IMR-90 (cell line): Measurements from ENCODE around the gene PPFIA1.

Source experiments
- BHLHE40 ChIP-seq: fragments of 150-350 bp; IDR thresholded peaks from 2 replicates; pipeline ENCODE4 v1.6.1; 2016; ENCODE audit warnings: mild to moderate bottlenecking, low read depth, low read length
- CHD1 ChIP-seq: IDR thresholded peaks from 2 replicates; pipeline ENCODE4 v1.6.1; 2012; ENCODE audit warnings: low read depth, low read length, improper control_type of control experiment
- CTCF ChIP-seq: conservative IDR thresholded peaks from 2 replicates; pipeline ENCODE4 v1.5.1; 2012; ENCODE audit warnings: mild to moderate bottlenecking, low read depth, low read length, improper control_type of control experiment
- ELK1 ChIP-seq: fragments of 150-350 bp; IDR thresholded peaks from 2 replicates; pipeline ENCODE4 v1.6.1; 2016; ENCODE audit warnings: low read depth, mild to moderate bottlenecking, low read length, moderate library complexity, borderline replicate concordance
- FOS ChIP-seq: fragments of 150-350 bp; IDR thresholded peaks from 2 replicates; pipeline ENCODE4 v1.6.1; 2016; ENCODE audit warnings: low read depth, low read length
- MXI1 ChIP-seq: IDR thresholded peaks from 2 replicates; pipeline ENCODE4 v1.6.1; 2012; ENCODE audit warnings: low read depth, mild to moderate bottlenecking, low read length, moderate library complexity, borderline replicate concordance
- NFE2L2 ChIP-seq: fragments of 150-350 bp; IDR thresholded peaks from 2 replicates; pipeline ENCODE4 v1.6.1; 2016; ENCODE audit warnings: low read depth, mild to moderate bottlenecking, low read length
- POLR2A ChIP-seq: IDR thresholded peaks from 2 replicates; pipeline ENCODE4 v1.6.1; 2012; ENCODE audit warnings: mild to moderate bottlenecking, low read depth, low read length
- RAD21 ChIP-seq: IDR thresholded peaks from 2 replicates; pipeline ENCODE4 v1.6.1; 2012; ENCODE audit warnings: low read length, improper control_type of control experiment
- RCOR1 ChIP-seq: IDR thresholded peaks from 2 replicates; pipeline ENCODE4 v1.6.1; 2012; ENCODE audit warnings: mild to moderate bottlenecking, low read length, improper control_type of control experiment; ENCODE audit not compliant: insufficient replicate concordance
- RFX5 ChIP-seq: IDR thresholded peaks from 2 replicates; pipeline ENCODE4 v1.8.0; 2012; ENCODE audit warnings: low read depth, mild to moderate bottlenecking, low read length, moderate library complexity
- SMC3 ChIP-seq: fragments of 150-350 bp; IDR thresholded peaks from 2 replicates; pipeline ENCODE4 v1.6.1; 2016; ENCODE audit warnings: low read depth, mild to moderate bottlenecking, antibody characterized with exemption, low read length, moderate library complexity
- TF ChIP-seq, protein P1 (sequence below): fragments of 150-350 bp; IDR thresholded peaks from 2 replicates; pipeline ENCODE4 v1.6.1; 2017; ENCODE audit warnings: mild to moderate bottlenecking, antibody characterized with exemption, low read length, low read depth

DNA sequence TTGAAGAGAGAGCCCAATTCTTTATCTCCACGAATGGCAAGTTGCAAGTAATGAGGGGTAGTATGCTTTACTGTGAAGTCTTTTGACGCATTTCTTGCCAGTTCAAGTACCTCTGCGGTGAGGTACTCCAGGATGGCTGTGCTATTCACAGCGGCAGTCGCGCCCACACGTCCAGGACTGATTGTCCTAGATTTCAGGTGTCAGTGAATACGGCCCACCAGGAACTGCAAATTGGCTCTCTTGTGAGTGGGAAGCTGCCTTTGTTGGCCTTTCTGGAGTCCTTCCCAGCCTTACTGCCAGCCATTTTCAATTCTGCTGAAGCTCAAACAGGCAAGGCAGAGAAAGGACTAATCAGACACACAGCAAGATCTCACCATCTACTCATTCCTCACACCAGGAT is 8.5 kb downstream of the PPFIA1 start:
- no peak for TF ChIP-seq RCOR1
- TF ChIP-seq CTCF, result no peak
- TF ChIP-seq, protein P1, sequence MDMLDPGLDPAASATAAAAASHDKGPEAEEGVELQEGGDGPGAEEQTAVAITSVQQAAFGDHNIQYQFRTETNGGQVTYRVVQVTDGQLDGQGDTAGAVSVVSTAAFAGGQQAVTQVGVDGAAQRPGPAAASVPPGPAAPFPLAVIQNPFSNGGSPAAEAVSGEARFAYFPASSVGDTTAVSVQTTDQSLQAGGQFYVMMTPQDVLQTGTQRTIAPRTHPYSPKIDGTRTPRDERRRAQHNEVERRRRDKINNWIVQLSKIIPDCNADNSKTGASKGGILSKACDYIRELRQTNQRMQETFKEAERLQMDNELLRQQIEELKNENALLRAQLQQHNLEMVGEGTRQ, result no peak
- no peak for TF ChIP-seq BHLHE40
- TF ChIP-seq RAD21, result no peak
- TF ChIP-seq SMC3, result no peak
- no peak for TF ChIP-seq POLR2A
- no peak for TF ChIP-seq NFE2L2
- TF ChIP-seq RFX5, result no peak
- no peak for TF ChIP-seq CHD1
- TF ChIP-seq MXI1, result no peak
- TF ChIP-seq FOS, result no peak
- no peak for TF ChIP-seq ELK1
